Thyroid gland (tissue), 4 donors: ENCODE results near the gene RAI14. TPM values are rescaled to one million over a fixed set of nuclear protein-coding genes. Genes with fewer than 3 reads are reported as not detected.

ENCODE experiments used
- DNase-seq, 2 donors: peaks; one replicate each; pipeline ENCODE4 v3.0.0-alpha.2; 2019
- H3K27ac ChIP-seq, 3 donors: fragments of 200-600 bp; sonication (generic); 1 replicate in 2 of 3; 2 replicates in 1 of 3; pipeline ENCODE4 v1.5.1; 2016 to 2019; ENCODE audit warnings: mild to moderate bottlenecking in 1 of 3, moderate library complexity in 1 of 3
- H3K27me3 ChIP-seq: fragments of 200-600 bp; sonication (generic); one replicate; pipeline ENCODE4 v1.5.1; 2019
- H3K36me3 ChIP-seq, 2 donors: fragments of 200-600 bp; sonication (generic); one replicate each; pipeline ENCODE4 v1.5.1; 2016 to 2019
- H3K4me1 ChIP-seq, 2 donors: fragments of 200-600 bp; sonication (generic); one replicate each; pipeline ENCODE4 v1.5.1; 2017 to 2019
- H3K4me3 ChIP-seq, 3 donors: fragments of 200-600 bp; sonication (generic); replicated peaks in 1 of 3; 1 replicate in 2 of 3; 2 replicates in 1 of 3; pipeline ENCODE4 v1.5.1; 2016; ENCODE audit warnings: mild to moderate bottlenecking in 1 of 3
- H3K9me3 ChIP-seq: fragments of 200-600 bp; sonication (generic); one replicate; pipeline ENCODE4 v1.5.1; 2017
- CTCF ChIP-seq, 6 experiments: fragments of 200-600 bp in 3 of 6; fragments of 450-650 bp in 3 of 6; sonication (generic) in 3 of 6; IDR thresholded peaks; one replicate each; pipeline ENCODE4 v1.5.1; 2016 to 2019; ENCODE audit warnings: antibody characterized with exemption in 6 of 6, mild to moderate bottlenecking in 2 of 6, inconsistent platforms in 1 of 6, moderate library complexity in 1 of 6
- POLR2A ChIP-seq, 2 donors: fragments of 450-650 bp; IDR thresholded peaks; one replicate each; pipeline ENCODE4 v1.6.1; 2017; ENCODE audit warnings: antibody characterized with exemption in 2 of 2, mild to moderate bottlenecking in 2 of 2, moderate library complexity in 1 of 2
- WGBS, 2 donors: methylation state at CpG; one replicate each; pipeline ENCODE4 v1.1.5; 2017; 5-methylcytosine and 5-hydroxymethylcytosine counted together
- intact Hi-C: fragments of 100-400 bp; cut with DNase I; formaldehyde crosslinking; loops from one replicate; pipeline ENCODE4 v1.15.1; 2023
- total RNA-seq, 4 donors: library from RNA; depleted of rRNA; stranded (reverse); fragments of >200 nt; gene quantifications; one replicate each; pipeline ENCODE4 v1.2.3, GENCODE V29; 2016

Gene RAI14
- total RNA-seq, 4 donors from 2014 or later, result 16.9 to 23.5 (median 20.8) TPM

DNA sequence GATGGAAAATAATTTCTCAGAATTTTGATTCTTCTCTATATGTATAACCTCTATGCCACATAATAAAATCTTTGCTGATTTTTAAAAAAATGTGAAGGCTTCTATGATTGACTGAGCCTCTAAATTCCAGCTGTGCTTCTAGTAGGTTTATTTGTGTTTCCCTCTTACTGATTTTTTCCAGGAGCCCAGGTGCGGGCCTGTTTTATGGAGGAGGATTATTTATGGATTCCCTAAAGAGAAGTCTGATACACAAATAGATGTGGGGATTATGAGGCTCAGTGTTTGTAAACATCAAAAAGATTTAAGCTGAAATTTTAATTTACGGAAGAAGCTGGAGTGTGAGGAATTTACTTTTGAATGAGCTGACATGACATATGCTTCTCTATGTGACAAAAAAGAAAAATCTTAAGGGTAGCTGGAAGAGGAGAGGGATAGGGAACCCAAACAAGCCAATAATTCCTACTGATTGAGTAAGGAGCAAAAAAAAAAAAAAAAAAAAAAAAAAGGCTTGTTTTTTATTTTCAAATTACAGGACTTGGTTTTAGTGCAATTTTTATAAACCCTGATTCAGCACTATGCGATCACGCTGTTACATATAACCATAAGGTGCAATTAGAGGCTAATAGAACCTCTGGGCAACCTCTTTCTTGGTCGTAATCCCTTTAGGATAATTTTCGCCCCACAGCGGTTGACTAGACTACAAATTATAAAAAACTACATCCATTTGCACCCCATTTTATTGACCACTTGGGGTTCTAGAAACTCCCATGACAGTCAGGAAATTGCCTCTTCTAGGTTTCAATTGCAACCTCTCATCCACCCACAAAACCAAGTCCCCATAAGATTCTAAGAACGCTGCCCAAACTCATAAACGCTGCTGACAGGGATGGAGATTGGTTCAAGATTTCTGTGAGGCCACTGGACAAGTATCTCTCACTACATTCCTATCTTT lies 44.4 kb upstream of the RAI14 start:
- intact Hi-C loops, result no loop called here
- TF ChIP-seq POLR2A (IDR thresholded peaks at IDR 0.05) (no peak), CTCF (IDR thresholded peaks at IDR 0.05) (no peak)
- WGBS, 2 donors, result 89 to 91% methylated on average over 9 of the region's 9 CpGs

GRCh38 chr5:34616651-34617050 lies 39.5 kb upstream of the RAI14 start:
- Histone ChIP-seq H3K9me3 (no peaks in the 10 kb centered on the region), H3K4me3 (no peak overlapping the region), H3K27ac (no peak overlapping the region), H3K27me3 (no peaks in the 10 kb centered on the region), H3K36me3 (no peaks in the 10 kb centered on the region), H3K4me1 (no peaks in the 10 kb centered on the region)
- intact Hi-C loops, result no loop called here
- no peak for DNase-seq
- WGBS, 2 donors, result 95 to 97% methylated on average over 1 of the region's 1 CpG
- TF ChIP-seq POLR2A (IDR thresholded peaks at IDR 0.05), result no peak
- no peak for TF ChIP-seq CTCF (IDR thresholded peaks at IDR 0.05)

More for the DNA sequence above, 44.4 kb upstream of the RAI14 start:
- H3K9me3 ChIP-seq, result no peaks in the 10 kb centered on the region
- no peak for DNase-seq
- H3K4me1 ChIP-seq, result peaks cover 0 to 14% of the 10 kb centered on the region in 2 donors
- no peaks in the 10 kb centered on the region for H3K36me3 ChIP-seq
- H3K27me3 ChIP-seq, result no peaks in the 10 kb centered on the region
- no peak overlapping the region for H3K27ac ChIP-seq
- H3K4me3 ChIP-seq, result no peak overlapping the region

GRCh38 chr5:34618371-34619065 lies 37.6 kb upstream of the RAI14 start:
- H3K4me1 ChIP-seq, result no peaks in the 10 kb centered on the region
- H3K4me3 ChIP-seq, result no peak overlapping the region
- H3K27ac ChIP-seq, result no peak overlapping the region
- H3K9me3 ChIP-seq, result no peaks in the 10 kb centered on the region
- no peak for DNase-seq
- intact Hi-C loops, result no loop called here
- H3K27me3 ChIP-seq, result no peaks in the 10 kb centered on the region
- WGBS, 2 donors, result 84 to 86% methylated on average over 4 of the region's 4 CpGs
- no peaks in the 10 kb centered on the region for H3K36me3 ChIP-seq
- TF ChIP-seq POLR2A (IDR thresholded peaks at IDR 0.05), result no peak
- TF ChIP-seq CTCF (IDR thresholded peaks at IDR 0.05), result no peak

- Histone ChIP-seq H3K4me1 (no peaks in the 10 kb centered on the region), H3K36me3 (no peaks in the 10 kb centered on the region), H3K9me3 (no peaks in the 10 kb centered on the region), H3K27ac (no peak overlapping the region), H3K27me3 (no peaks in the 10 kb centered on the region), H3K4me3 (no peak overlapping the region)
- intact Hi-C loops, result no loop called here
- no peak for DNase-seq
- 83 to 97% methylated on average over 5 of the region's 5 CpGs for WGBS, 2 donors
- TF ChIP-seq CTCF (IDR thresholded peaks at IDR 0.05) (no peak), POLR2A (IDR thresholded peaks at IDR 0.05) (no peak)
Measured at GRCh38 chr5:34620185-34620584, 35.9 kb upstream of the RAI14 start.
